Measurements from ENCODE around the gene TAPBP.

The TAPBP gene

DNA sequence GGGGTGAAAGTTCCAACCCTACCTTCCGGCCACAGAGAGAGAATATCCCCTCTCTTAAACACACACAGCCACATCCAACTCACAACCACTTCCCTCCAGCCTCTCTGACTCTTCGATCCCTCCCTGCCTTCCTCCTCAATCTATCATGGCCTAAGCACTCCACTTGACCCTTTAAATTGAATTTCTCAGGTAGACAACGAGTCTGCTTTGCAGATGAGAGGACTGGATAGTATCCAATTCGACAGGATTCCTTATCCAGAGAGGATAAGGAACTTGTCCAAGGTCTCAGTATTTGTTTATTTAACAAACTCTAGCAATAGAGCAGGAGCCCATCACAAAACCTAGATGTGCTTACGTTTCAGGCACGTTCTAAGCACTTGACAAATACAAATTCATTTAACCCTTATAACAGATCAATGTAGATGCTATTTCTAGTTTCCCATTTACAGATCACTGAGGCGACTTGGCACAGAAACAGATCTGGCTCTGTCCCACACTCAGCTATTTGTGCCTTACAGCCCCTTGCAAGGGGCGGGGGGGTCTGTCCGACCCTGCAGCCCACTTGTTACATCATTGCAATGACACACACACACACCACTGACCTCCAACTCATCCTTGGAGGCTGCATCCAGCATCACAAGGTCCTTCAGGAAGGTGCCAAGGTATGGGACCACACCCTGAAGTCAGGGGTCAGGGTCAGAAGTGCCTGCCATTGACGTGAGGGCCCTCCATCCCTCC, 19.6 kb downstream of the TAPBP start:
- H3K9ac ChIP-seq (ENCODE audit: low read depth, low read length): no peak overlapping the region
- H2AFZ ChIP-seq (ENCODE audit: low read depth, low read length): no peak overlapping the region
- no peaks in the 10 kb centered on the region for H3K27me3 ChIP-seq (ENCODE audit: insufficient read depth, low read length, poor library complexity)
- no peak overlapping the region for H3K27ac ChIP-seq (ENCODE audit: low read length)
- H3K4me1 ChIP-seq (ENCODE audit: insufficient read depth, low read length): peaks cover 37% of the 10 kb centered on the region
- no peak for TF ChIP-seq EZH2 (IDR thresholded peaks at IDR 0.05; ENCODE audit: borderline replicate concordance, low read depth, low read length, severe bottlenecking)
- TF ChIP-seq, protein P1, sequence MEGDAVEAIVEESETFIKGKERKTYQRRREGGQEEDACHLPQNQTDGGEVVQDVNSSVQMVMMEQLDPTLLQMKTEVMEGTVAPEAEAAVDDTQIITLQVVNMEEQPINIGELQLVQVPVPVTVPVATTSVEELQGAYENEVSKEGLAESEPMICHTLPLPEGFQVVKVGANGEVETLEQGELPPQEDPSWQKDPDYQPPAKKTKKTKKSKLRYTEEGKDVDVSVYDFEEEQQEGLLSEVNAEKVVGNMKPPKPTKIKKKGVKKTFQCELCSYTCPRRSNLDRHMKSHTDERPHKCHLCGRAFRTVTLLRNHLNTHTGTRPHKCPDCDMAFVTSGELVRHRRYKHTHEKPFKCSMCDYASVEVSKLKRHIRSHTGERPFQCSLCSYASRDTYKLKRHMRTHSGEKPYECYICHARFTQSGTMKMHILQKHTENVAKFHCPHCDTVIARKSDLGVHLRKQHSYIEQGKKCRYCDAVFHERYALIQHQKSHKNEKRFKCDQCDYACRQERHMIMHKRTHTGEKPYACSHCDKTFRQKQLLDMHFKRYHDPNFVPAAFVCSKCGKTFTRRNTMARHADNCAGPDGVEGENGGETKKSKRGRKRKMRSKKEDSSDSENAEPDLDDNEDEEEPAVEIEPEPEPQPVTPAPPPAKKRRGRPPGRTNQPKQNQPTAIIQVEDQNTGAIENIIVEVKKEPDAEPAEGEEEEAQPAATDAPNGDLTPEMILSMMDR (IDR thresholded peaks at IDR 0.05; ENCODE audit: borderline replicate concordance, extremely low read depth, low read length, poor library complexity, severe bottlenecking): no peak
- H3K4me2 ChIP-seq (ENCODE audit: insufficient read depth, low read length): no peak overlapping the region
- no peak for ATAC-seq (ENCODE audit: insufficient read depth, low read depth)
- peaks cover 57% of the 10 kb centered on the region for H3K36me3 ChIP-seq (ENCODE audit: insufficient read depth, low read length)
- H3K79me2 ChIP-seq (ENCODE audit: insufficient read depth, low read length): peaks cover 36% of the 10 kb centered on the region
- no peaks in the 10 kb centered on the region for H4K20me1 ChIP-seq (ENCODE audit: insufficient read depth, low read length)
- H3K4me3 ChIP-seq (ENCODE audit: low read depth in 1 of 2, low read length in 2 of 2): no peak overlapping the region
- no peak for DNase-seq
- H3K9me3 ChIP-seq (ENCODE audit: insufficient read depth, low read length, severe bottlenecking): no peaks in the 10 kb centered on the region

DNA sequence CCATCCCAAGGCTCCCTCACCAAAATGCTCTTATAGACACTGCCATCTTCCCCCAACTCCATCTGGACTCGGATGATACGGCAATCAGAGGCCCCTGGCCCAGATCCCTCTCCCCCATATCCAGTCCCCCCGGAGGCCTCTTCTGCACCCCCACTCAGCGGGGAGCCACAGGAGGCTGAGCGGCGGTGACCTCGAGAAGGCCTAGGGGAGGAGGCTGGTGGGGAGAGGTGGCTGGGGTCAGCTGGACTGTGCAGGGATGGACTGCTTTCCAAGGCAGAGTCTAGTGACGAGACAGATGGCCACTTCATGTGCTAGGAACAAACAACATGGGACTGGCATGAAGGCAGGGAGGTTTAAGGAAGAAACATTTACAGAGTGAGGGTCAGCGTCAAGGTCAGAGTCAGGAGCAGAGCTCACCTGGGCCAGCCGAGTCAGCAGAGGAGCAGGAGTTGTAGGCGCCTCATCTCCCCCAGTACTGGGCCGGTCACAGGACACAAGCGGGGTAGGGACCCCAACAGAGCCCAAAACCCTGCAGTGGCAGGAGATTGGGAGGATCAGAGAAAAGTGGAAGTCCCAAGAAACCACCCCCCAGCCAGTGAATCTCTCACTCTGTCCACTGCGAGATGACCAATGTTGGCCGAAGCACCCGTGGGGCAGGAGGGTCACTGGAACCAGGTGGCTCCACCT, 20.7 kb downstream of the TAPBP start:
- H3K27me3 ChIP-seq (ENCODE audit: insufficient read depth, low read length, poor library complexity): no peaks in the 10 kb centered on the region
- ATAC-seq (ENCODE audit: insufficient read depth, low read depth) (no peak), DNase-seq (no peak)
- no peak overlapping the region for H2AFZ ChIP-seq (ENCODE audit: low read depth, low read length)
- H4K20me1 ChIP-seq (ENCODE audit: insufficient read depth, low read length): no peaks in the 10 kb centered on the region
- no peak for TF ChIP-seq EZH2 (IDR thresholded peaks at IDR 0.05; ENCODE audit: borderline replicate concordance, low read depth, low read length, severe bottlenecking)
- TF ChIP-seq, protein P1 (IDR thresholded peaks at IDR 0.05; ENCODE audit: borderline replicate concordance, extremely low read depth, low read length, poor library complexity, severe bottlenecking): no peak
- H3K79me2 ChIP-seq (ENCODE audit: insufficient read depth, low read length): peaks cover 40% of the 10 kb centered on the region
- H3K4me2 ChIP-seq (ENCODE audit: insufficient read depth, low read length): no peak overlapping the region
- no peak overlapping the region for H3K4me3 ChIP-seq (ENCODE audit: low read depth in 1 of 2, low read length in 2 of 2)
- peaks cover 60% of the 10 kb centered on the region for H3K36me3 ChIP-seq (ENCODE audit: insufficient read depth, low read length)
- H3K9ac ChIP-seq (ENCODE audit: low read depth, low read length): no peak overlapping the region
- no peak overlapping the region for H3K27ac ChIP-seq (ENCODE audit: low read length)
- no peaks in the 10 kb centered on the region for H3K9me3 ChIP-seq (ENCODE audit: insufficient read depth, low read length, severe bottlenecking)
- H3K4me1 ChIP-seq (ENCODE audit: insufficient read depth, low read length): peaks cover 40% of the 10 kb centered on the region

DNA sequence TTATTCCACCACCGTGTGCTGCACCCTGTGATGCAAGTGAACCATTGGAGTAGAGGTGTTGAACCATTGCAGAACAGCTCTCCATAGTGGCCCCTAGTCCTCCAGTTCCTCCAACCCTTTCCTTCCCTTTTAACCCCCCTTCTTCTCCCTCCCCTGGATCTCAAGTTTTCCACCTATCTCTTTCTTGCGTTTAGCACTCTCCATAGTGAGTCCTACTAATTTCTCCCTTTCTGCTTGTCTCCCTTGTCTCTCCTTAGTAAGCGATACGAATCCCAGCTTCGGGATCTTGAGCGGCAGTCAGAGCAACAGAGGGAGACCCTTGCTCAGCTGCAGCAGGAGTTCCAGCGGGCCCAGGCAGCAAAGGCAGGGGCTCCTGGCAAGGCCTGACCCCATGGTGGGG, 23.4 kb downstream of the TAPBP start:
- no peak for TF ChIP-seq EZH2 (IDR thresholded peaks at IDR 0.05; ENCODE audit: borderline replicate concordance, low read depth, low read length, severe bottlenecking)
- TF ChIP-seq, protein P1 (IDR thresholded peaks at IDR 0.05; ENCODE audit: borderline replicate concordance, extremely low read depth, low read length, poor library complexity, severe bottlenecking): no peak
- DNase-seq: no peak
- H4K20me1 ChIP-seq (ENCODE audit: insufficient read depth, low read length): no peaks in the 10 kb centered on the region
- peak overlapping the region; percentile 72 for H3K9ac ChIP-seq (ENCODE audit: low read depth, low read length)
- H3K9me3 ChIP-seq (ENCODE audit: insufficient read depth, low read length, severe bottlenecking): no peaks in the 10 kb centered on the region
- peak overlapping the region; percentile 88 for H3K27ac ChIP-seq (ENCODE audit: low read length)
- no peak for ATAC-seq (ENCODE audit: insufficient read depth, low read depth)
- H3K27me3 ChIP-seq (ENCODE audit: insufficient read depth, low read length, poor library complexity): no peaks in the 10 kb centered on the region
- H3K4me1 ChIP-seq (ENCODE audit: insufficient read depth, low read length): peaks cover 36% of the 10 kb centered on the region
- peaks cover 66% of the 10 kb centered on the region for H3K36me3 ChIP-seq (ENCODE audit: insufficient read depth, low read length)
- H2AFZ ChIP-seq (ENCODE audit: low read depth, low read length): no peak overlapping the region
- H3K4me3 ChIP-seq (ENCODE audit: low read depth in 1 of 2, low read length in 2 of 2): peak overlapping the region; percentile 75 to 92; a peak in 3 of 4 replicates
- peak overlapping the region; percentile 91 for H3K4me2 ChIP-seq (ENCODE audit: insufficient read depth, low read length)
- H3K79me2 ChIP-seq (ENCODE audit: insufficient read depth, low read length): peaks cover 43% of the 10 kb centered on the region
